Hepatocyte (in vitro differentiated cells): ENCODE results near the gene UBIAD1.

Experiments
- EZH2phosphoT487 ChIP-seq: fragments of 200-600 bp; sonication (generic); IDR thresholded peaks from one replicate; pipeline ENCODE4 v1.6.1; 2018; ENCODE audit warnings: antibody characterized with exemption, mild to moderate bottlenecking, low read depth, moderate library complexity; ENCODE audit not compliant: unreplicated experiment, severe bottlenecking
- TF ChIP-seq, protein P1 (sequence below): fragments of 200-600 bp; sonication (generic); IDR thresholded peaks from 2 replicates; pipeline ENCODE4 v1.5.1; 2016; ENCODE audit warnings: antibody characterized with exemption, mild to moderate bottlenecking; ENCODE audit not compliant: poor library complexity

- no peak for TF ChIP-seq EZH2phosphoT487
- TF ChIP-seq, protein P1, sequence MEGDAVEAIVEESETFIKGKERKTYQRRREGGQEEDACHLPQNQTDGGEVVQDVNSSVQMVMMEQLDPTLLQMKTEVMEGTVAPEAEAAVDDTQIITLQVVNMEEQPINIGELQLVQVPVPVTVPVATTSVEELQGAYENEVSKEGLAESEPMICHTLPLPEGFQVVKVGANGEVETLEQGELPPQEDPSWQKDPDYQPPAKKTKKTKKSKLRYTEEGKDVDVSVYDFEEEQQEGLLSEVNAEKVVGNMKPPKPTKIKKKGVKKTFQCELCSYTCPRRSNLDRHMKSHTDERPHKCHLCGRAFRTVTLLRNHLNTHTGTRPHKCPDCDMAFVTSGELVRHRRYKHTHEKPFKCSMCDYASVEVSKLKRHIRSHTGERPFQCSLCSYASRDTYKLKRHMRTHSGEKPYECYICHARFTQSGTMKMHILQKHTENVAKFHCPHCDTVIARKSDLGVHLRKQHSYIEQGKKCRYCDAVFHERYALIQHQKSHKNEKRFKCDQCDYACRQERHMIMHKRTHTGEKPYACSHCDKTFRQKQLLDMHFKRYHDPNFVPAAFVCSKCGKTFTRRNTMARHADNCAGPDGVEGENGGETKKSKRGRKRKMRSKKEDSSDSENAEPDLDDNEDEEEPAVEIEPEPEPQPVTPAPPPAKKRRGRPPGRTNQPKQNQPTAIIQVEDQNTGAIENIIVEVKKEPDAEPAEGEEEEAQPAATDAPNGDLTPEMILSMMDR: no peak
Observed at GRCh38 chr1:11286735-11287410, 13.9 kb downstream of the UBIAD1 start.
